Stimulated activated naive CD8-positive, alpha-beta T cell treated with anti-CD3 and anti-CD28 coated beads, Interleukin-15, amount 100 ng/mL, for 72 hours (primary cell): ENCODE data around the gene PLD1.

Experiments used
- ATAC-seq: fragments of 150-1000 bp; cut with Tn5 transposase; 2 replicates; pipeline ENCODE4 v1.10.0; 2021; ENCODE audit warnings: mild to moderate bottlenecking, moderate library complexity
- DNase-seq, 2 donors: peaks; one replicate each; pipeline ENCODE4 v3.0.0; 2021 to 2022
- H3K27ac Mint-ChIP-seq, 2 donors: one replicate each; pipeline ENCODE4 v1.8.0; 2022; ENCODE audit warnings: mild to moderate bottlenecking in 2 of 2, mixed read lengths in 2 of 2, moderate library complexity in 2 of 2
- H3K27me3 Mint-ChIP-seq: one replicate; pipeline ENCODE4 v1.8.0; 2022; ENCODE audit warnings: mixed read lengths
- H3K4me1 Mint-ChIP-seq: one replicate; pipeline ENCODE4 v1.8.0; 2022; ENCODE audit warnings: mild to moderate bottlenecking, mixed read lengths
- H3K4me3 Mint-ChIP-seq, 2 donors: one replicate each; pipeline ENCODE4 v1.8.0; 2022; ENCODE audit warnings: mild to moderate bottlenecking in 2 of 2, mixed read lengths in 2 of 2, moderate library complexity in 1 of 2
- H3K9me3 Mint-ChIP-seq, 2 donors: one replicate each; pipeline ENCODE4 v1.8.0; 2022; ENCODE audit warnings: mixed read lengths in 2 of 2

The PLD1 gene

DNA sequence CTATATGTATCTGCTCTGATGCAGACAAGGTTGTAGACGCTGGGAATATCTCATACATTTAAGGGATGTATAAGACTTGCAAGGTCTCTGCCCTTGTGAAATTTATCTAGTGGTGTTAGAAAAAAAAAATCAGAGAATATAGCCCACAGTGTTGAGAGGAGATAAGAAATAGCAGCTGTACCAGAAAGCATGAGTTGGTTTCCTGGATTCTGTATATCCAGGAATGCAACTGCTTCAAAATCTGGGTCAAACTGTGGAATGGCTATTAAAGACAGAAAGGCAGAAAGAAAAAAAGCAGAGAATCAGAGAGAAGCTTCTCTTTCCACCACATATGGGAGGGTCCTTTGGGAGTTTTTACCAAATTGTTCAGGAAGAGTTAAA, 31.3 kb upstream of the PLD1 start:
- H3K27me3 Mint-ChIP-seq = peaks cover 19% of the 10 kb centered on the region
- peaks cover 0 to 6% of the 10 kb centered on the region in 2 donors for H3K9me3 Mint-ChIP-seq
- H3K27ac Mint-ChIP-seq = no peak overlapping the region
- H3K4me3 Mint-ChIP-seq = no peak overlapping the region
- no peak for ATAC-seq
- peaks cover 13% of the 10 kb centered on the region for H3K4me1 Mint-ChIP-seq
- no peak for DNase-seq

DNA sequence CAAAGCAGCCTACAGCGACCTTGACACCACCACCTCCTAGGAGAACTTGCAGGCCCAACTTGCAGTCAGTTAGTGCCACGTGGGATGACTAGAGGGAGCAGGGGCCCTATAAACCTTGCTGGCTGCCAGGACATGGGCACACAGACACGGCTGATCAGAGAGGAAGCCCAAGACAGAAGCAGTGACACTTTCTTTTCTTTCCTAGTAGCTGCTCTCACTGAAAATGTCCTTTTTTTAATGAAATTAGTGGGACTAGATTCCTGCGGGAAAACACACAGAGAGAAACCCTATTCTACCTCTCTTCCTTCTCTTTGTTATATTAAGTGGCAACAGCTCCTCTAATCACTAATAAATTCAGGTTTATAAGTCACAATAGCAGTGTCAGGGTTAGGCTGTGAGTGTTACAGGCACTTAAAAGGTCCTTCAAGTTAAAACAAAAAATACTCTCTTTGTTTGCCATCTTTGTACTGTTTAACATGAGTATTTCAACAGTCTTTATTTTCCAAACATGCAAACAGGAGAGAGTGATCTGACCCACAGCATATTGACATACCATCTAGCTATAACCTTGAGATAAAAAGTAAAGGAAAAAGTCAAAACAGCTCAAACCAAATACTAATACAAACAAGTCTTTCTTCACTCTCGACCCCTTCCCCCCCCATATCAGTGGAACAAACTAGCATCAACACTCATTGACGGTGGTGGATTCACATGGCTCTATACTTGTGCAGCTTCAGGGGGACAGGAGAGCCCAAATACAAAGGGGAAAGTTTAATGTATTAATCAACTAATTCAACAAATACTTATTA, 30.7 kb upstream of the PLD1 start:
- Mint-ChIP-seq H3K27ac (no peak overlapping the region), H3K4me1 (peaks cover 7% of the 10 kb centered on the region)

DNA sequence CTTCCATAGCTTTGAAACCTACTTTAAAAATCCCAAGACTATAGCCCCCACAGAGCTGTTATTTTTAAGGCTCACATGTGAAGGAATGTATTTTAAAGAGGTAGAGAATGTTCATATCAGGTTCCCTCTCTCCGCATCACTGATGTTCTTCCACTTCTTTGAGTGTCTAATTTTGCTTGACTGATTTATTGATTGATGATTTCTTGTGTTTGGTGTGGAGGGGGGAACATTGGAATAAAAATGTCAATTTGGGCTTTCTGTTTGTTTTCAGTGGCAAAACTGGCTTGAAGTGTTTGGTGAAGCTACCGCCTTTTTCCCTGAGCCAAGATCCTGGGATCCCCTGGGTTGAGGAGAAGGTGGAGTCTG, 30.1 kb upstream of the PLD1 start:
- H3K9me3 Mint-ChIP-seq = no peaks in the 10 kb centered on the region
- H3K4me3 Mint-ChIP-seq = no peak overlapping the region
- no peak overlapping the region for H3K27ac Mint-ChIP-seq
- ATAC-seq (no peak), DNase-seq (no peak)
- H3K27me3 Mint-ChIP-seq = peaks cover 19% of the 10 kb centered on the region
- peaks cover 1% of the 10 kb centered on the region for H3K4me1 Mint-ChIP-seq

More for the DNA sequence above, 30.7 kb upstream of the PLD1 start:
- Mint-ChIP-seq H3K4me3 (no peak overlapping the region), H3K9me3 (peaks cover 0 to 3% of the 10 kb centered on the region in 2 donors), H3K27me3 (peaks cover 19% of the 10 kb centered on the region)
- DNase-seq (no peak), ATAC-seq (no peak)

DNA sequence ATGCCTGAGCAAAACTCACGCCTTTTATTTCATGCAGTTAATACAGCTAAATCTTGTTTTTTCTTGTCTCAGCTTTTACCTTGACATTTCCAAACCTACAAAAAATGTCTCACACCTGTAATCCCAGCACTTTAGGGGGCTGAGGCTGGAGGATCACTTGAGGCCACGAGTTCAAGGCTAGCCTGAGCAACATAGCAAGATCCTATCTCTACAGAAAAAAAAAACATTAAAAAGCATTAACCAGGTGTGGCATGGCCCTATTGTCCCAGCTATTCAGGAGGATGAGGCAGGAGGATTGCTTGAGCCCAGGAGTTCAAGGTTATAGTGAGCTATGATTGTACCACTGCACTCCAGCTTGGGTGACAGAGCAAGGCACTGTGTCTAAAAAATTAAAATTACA, 29.0 kb upstream of the PLD1 start:
- Mint-ChIP-seq H3K27me3 (peaks cover 19% of the 10 kb centered on the region), H3K27ac (no peak overlapping the region), H3K4me1 (no peaks in the 10 kb centered on the region), H3K4me3 (no peak overlapping the region), H3K9me3 (no peaks in the 10 kb centered on the region)
- ATAC-seq (no peak), DNase-seq (no peak)

DNA sequence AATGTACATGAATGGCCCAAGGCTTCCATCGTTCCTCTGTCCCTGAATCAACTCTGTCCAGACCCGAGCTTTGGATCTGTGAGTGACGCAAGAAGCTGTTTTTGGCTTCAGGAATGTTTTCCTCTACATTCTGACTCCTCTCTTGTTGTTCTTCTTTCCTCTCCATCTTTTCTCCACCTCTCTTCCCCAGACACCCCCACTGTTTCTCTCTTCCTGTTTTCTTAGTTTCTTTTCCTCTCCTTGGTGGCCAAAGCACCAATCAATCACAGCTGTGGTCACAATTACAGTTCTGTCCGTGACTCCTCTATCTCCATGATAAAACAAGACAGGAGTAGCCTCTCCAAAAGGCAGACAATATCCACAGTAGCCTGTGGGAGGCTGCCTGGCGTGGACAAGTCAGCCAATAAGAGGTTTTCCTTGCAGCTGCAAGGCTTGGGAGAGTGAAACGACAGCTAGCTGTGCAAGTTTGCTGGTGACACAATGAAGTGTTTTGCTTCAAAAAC, 28.0 kb upstream of the PLD1 start:
- DNase-seq (no peak), ATAC-seq (no peak)
- H3K9me3 Mint-ChIP-seq = no peaks in the 10 kb centered on the region

DNA sequence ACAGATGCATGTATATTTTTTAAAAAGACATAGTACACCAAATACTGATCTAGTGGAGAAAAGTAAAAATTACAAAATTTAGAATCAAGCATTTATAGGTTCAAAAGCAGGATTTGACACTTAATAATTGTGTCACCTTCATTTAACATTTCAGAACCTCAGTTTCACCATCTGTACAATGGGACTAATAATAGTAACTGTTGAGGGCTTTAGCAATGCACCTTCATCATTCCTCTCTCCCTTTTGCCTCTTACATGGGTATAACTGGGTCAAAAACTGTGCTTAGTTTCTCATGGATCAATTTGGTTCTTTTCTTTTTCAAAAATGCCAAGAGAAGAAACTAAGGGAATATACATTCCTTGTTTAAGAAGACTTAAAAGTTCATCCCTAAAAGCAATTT, 27.4 kb upstream of the PLD1 start:
- Mint-ChIP-seq H3K27ac (no peak overlapping the region), H3K9me3 (no peaks in the 10 kb centered on the region), H3K4me1 (no peaks in the 10 kb centered on the region), H3K27me3 (peaks cover 23% of the 10 kb centered on the region), H3K4me3 (no peak overlapping the region)
- DNase-seq (no peak), ATAC-seq (no peak)

More for the DNA sequence above, 28.0 kb upstream of the PLD1 start:
- no peak overlapping the region for H3K27ac Mint-ChIP-seq
- H3K4me3 Mint-ChIP-seq = no peak overlapping the region
- H3K27me3 Mint-ChIP-seq = peaks cover 19% of the 10 kb centered on the region
- no peaks in the 10 kb centered on the region for H3K4me1 Mint-ChIP-seq

DNA sequence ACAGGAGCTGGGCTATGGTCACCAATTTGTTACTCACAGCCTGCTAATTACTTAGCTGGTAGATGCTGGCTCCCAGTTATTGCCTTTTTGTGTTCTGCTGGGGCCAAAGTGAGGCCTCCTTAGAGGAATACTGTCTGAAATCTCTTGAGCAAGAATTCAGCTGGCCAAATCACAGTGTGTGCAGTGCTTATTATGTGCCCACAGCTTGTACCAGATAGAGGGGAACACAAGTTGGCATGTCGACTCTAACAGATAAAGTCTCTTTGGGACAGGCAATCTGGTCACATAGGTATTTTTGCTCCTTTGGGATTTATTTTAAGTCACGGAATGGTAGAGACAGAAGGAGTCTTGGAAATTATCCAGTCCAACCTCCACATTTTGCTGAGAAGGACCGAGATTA, 26.6 kb upstream of the PLD1 start:
- no peak for ATAC-seq
- no peaks in the 10 kb centered on the region for H3K9me3 Mint-ChIP-seq

DNA sequence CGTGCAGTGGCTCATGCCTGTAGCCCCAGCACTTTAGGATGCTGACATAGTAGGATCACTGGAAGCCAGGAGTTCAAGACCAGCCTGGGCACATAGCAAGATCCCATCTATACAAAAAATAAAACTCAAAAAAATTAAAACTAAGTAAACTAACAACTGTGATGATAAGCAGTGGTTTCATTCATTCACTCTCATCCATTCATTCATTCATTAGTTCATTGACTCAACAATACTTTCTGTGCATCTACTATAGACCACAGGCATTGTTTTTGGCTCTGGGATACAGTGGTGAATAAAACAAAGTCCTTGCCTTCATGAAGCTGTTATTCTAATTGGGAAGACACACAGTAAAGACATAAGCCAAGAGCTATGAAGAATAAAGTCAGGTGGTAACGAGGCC, 25.3 kb upstream of the PLD1 start:
- ATAC-seq (no peak), DNase-seq (no peak)
- Mint-ChIP-seq H3K4me3 (no peak overlapping the region), H3K27me3 (peaks cover 27% of the 10 kb centered on the region), H3K27ac (no peak overlapping the region), H3K4me1 (no peaks in the 10 kb centered on the region), H3K9me3 (no peaks in the 10 kb centered on the region)

More for the DNA sequence above, 26.6 kb upstream of the PLD1 start:
- Mint-ChIP-seq H3K4me3 (no peak overlapping the region), H3K27ac (no peak overlapping the region), H3K4me1 (no peaks in the 10 kb centered on the region), H3K27me3 (peaks cover 32% of the 10 kb centered on the region)
- no peak for DNase-seq

DNA sequence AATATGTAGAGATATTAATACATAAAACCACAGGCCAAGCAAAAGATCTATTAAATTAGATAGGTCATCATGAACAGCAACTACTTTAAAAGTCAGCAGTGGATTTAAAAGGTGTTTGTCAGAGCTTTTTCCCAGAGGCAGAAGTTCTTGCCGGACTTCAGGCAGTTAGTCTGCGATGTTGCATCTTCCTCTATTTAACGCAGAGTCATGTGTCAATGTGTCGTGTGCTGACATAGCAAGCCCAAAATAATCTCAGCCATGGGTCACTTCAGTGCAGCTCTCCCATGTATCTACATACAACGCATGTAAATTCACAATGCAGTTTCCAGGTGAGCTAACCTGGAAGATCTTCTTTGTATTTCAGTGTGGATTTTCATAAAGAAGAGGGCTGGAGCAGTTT, 24.8 kb upstream of the PLD1 start:
- no peak overlapping the region for H3K4me3 Mint-ChIP-seq
- H3K9me3 Mint-ChIP-seq = no peaks in the 10 kb centered on the region
- peaks cover 22% of the 10 kb centered on the region for H3K27me3 Mint-ChIP-seq
- ATAC-seq = no peak
- no peak overlapping the region for H3K27ac Mint-ChIP-seq
- H3K4me1 Mint-ChIP-seq = no peaks in the 10 kb centered on the region
- DNase-seq = no peak

DNA sequence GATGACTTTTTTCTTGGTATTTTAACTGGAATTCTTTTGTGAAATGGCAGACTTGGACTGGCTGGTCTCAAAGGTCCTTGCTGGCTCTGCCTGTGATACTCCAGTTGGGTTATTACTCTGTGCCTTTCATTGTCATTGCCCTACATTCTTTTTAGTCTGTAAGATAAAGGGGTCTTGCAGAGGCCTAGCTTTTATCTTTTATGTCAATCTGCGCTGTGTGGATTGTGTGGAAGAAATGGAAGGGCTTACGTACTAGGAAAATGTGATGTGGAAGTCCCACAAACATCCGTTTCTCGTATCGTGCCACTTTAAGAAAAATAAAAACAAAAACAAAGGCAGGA, 24.1 kb upstream of the PLD1 start:
- DNase-seq = no peak
- Mint-ChIP-seq H3K4me1 (no peaks in the 10 kb centered on the region), H3K27me3 (peaks cover 21% of the 10 kb centered on the region), H3K4me3 (no peak overlapping the region), H3K9me3 (no peaks in the 10 kb centered on the region), H3K27ac (no peak overlapping the region)
- no peak for ATAC-seq

DNA sequence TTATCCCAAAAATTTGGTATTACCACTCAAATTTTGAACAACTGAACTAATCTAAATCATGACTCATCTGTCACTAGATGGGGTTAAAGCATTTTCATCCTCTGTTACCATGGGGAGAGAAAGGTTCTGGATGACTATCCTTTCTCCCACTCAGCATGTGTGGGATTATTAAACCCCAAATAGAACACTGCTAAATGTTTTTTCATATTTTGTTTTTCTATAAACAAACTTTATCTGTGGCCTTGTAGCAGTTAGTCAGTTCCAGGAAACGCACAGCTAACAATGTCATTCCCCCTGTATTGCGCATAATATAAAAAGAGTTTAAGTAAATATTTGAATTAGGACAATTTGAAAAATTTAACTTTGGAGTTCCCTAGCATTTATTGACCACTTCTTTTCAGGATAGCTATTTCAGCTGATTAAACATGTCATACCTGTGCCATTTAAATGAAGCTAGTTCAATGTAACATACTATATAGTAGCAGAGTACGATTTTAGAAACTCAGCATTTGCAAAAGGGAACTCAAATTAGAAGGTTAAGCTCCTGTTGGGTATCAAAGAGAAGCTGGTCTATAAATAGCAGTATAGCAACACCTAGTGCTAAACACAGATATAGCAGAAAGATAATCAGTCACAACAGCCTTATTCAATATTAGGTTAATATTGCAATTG, 23.6 kb upstream of the PLD1 start:
- Mint-ChIP-seq H3K4me3 (no peak overlapping the region), H3K27ac (no peak overlapping the region), H3K27me3 (peaks cover 21% of the 10 kb centered on the region), H3K9me3 (no peaks in the 10 kb centered on the region), H3K4me1 (no peaks in the 10 kb centered on the region)
- DNase-seq (no peak), ATAC-seq (peak; percentile 50)

DNA sequence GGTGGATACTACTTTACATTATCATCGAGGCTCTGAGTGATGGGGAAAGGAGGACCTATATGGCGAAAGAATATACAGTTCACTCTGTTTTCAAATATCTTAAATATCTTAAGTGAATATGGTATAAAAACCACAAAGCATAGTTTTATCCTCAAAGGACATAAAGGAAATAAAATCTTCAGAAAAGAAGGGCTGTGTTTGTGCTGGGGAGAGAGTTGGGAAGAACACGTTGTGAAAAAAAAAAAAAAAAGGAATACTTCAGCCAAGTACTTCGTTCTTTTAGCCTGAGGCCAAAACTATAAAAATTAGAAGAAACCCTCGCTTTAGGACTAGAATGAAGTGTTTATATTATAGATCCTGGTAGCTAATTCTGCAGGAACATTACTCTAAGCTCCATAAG, 22.7 kb upstream of the PLD1 start:
- H3K4me3 Mint-ChIP-seq = no peak overlapping the region
- no peak for DNase-seq
- no peaks in the 10 kb centered on the region for H3K4me1 Mint-ChIP-seq
- peaks cover 19% of the 10 kb centered on the region for H3K27me3 Mint-ChIP-seq
- no peaks in the 10 kb centered on the region for H3K9me3 Mint-ChIP-seq
- H3K27ac Mint-ChIP-seq = no peak overlapping the region
- no peak for ATAC-seq

DNA sequence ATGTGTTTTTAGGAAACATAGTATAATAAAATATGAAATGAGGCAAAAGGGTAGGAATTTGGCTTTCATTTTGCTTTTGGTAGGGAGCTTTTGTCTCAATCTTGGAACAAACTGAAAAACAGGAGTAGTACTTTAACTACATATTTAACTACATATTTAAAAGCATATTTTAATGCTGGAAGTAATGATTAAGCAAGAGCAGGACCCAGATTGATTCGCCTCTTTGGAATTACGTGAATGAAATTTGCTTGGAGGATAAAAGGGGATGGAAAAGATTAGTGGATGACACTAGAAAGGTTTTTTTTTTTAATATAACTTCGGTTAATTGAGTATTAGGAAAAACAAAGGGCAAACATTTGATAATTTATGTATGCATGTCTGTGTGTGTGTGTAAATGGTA, 21.7 kb upstream of the PLD1 start:
- DNase-seq (no peak), ATAC-seq (no peak)
- H3K27me3 Mint-ChIP-seq = peaks cover 28% of the 10 kb centered on the region
- no peak overlapping the region for H3K27ac Mint-ChIP-seq
- H3K4me3 Mint-ChIP-seq = no peak overlapping the region
- H3K9me3 Mint-ChIP-seq = no peaks in the 10 kb centered on the region
- H3K4me1 Mint-ChIP-seq = no peaks in the 10 kb centered on the region

DNA sequence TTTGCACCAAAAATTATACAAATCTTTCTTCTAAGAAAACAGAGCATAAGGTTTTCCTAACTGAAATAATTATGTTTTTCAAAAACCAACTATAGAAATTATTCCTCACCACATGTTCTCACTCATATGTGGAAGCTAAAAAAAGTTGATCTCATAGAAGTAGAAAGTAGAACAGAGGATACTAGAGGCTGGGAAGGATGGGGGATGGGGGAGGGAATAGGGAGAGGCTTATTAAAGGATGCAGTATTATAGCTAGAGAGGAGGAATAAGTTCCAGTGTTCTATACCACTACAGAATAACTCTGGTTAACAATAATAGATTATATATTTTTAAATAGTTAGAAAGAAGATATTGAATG, 20.2 kb upstream of the PLD1 start:
- peaks cover 36% of the 10 kb centered on the region for H3K27me3 Mint-ChIP-seq
- H3K4me3 Mint-ChIP-seq = no peak overlapping the region
- H3K4me1 Mint-ChIP-seq = no peaks in the 10 kb centered on the region
- H3K9me3 Mint-ChIP-seq = no peaks in the 10 kb centered on the region
- no peak for ATAC-seq
- DNase-seq = no peak
- H3K27ac Mint-ChIP-seq = no peak overlapping the region

DNA sequence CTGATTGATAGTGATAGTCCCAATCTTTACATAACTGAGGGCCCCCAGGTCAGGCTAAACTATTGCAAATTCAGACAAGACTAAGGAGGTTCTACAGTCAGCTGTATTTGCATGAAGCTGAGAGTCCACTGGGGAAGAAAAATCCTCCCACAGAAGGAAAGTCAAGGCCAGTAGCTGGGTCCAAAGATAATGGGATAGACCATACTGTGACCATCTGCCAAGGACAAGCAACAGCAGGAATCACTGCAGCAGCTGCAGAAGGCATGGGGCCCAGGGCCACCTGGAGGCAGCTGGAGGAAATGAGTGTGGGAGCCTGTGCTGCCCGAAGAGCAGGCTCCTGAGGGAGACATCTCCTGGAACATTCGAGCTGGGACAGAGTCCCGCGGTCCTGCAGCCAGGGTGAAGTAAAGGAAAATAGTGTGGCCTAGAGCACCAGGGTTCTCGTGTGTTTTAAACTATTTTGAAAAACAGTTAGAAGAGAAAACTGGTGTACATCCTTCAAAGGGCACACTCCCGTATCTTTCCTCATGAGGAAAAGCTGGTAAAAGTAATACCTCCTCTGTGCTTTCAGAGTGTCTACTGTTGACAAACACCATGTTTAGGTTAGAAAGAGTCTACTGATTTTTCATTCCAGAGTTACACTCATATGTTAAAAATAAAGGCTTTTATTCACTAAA, 19.7 kb upstream of the PLD1 start:
- H3K4me3 Mint-ChIP-seq = no peak overlapping the region
- peaks cover 41% of the 10 kb centered on the region for H3K27me3 Mint-ChIP-seq
- no peaks in the 10 kb centered on the region for H3K9me3 Mint-ChIP-seq
- no peaks in the 10 kb centered on the region for H3K4me1 Mint-ChIP-seq
- H3K27ac Mint-ChIP-seq = no peak overlapping the region
- DNase-seq (no peak), ATAC-seq (peak; percentile 63)
